K562 (cell line): Measurements from ENCODE around the gene UBE2H. TPM values are rescaled to one million over a fixed set of nuclear protein-coding genes. Genes with fewer than 3 reads are reported as not detected.

Source experiments
- ARID4B ChIP-seq: sonication (generic); formaldehyde crosslinking; IDR thresholded peaks from 2 replicates; pipeline ENCODE4 v1.8.0; 2022; ENCODE audit warnings: mild to moderate bottlenecking, missing genetic modification reagents
- CHD2 ChIP-seq: IDR thresholded peaks from 2 replicates; pipeline ENCODE4 v1.6.1; 2011; ENCODE audit warnings: low read depth, low read length
- FOXK2 ChIP-seq, 2 experiments: fragments of 450-650 bp; IDR thresholded peaks in 1 of 2; conservative IDR thresholded peaks in 1 of 2; 2 replicates each; pipeline ENCODE4 v1.6.1; 2016; ENCODE audit warnings: low read depth in 2 of 2, mild to moderate bottlenecking in 1 of 2
- MAFK ChIP-seq: IDR thresholded peaks from 2 replicates; pipeline ENCODE4 v1.6.1; 2011; ENCODE audit warnings: low read length, improper control_type of control experiment
- MYC ChIP-seq, 2 experiments: fragments of 250-450 bp in 1 of 2; sonication (Bioruptor Pico) in 1 of 2; IDR thresholded peaks; 2 replicates each; pipeline versions ENCODE4 v1.5.1 to v1.6.1; 2012 to 2021; ENCODE audit warnings: low read depth in 2 of 2, borderline replicate concordance in 1 of 2, improper control_type of control experiment in 1 of 2, low read length in 1 of 2, mild to moderate bottlenecking in 1 of 2, moderate library complexity in 1 of 2
- NFRKB ChIP-seq: fragments of 450-650 bp; IDR thresholded peaks from 2 replicates; pipeline ENCODE4 v1.6.1; 2016; ENCODE audit warnings: low read depth
- NFYB ChIP-seq: IDR thresholded peaks from 2 replicates; pipeline ENCODE4 v1.6.1; 2011; ENCODE audit warnings: mild to moderate bottlenecking, moderate library complexity; ENCODE audit not compliant: insufficient read length; ENCODE audit errors: extremely low read depth
- SMAD3 ChIP-seq: fragments of 450-650 bp; formaldehyde crosslinking; conservative IDR thresholded peaks from 2 replicates; pipeline ENCODE4 v1.4.0; 2020; ENCODE audit warnings: mild to moderate bottlenecking
- SMARCE1 ChIP-seq: fragments of 450-650 bp; IDR thresholded peaks from 2 replicates; pipeline ENCODE4 v1.7.1; 2016; ENCODE audit warnings: mild to moderate bottlenecking
- STAG1 ChIP-seq: sonication (generic); formaldehyde crosslinking; IDR thresholded peaks from 2 replicates; pipeline ENCODE4 v1.5.0; 2020; ENCODE audit warnings: missing genetic modification reagents, borderline replicate concordance
- ZBTB40 ChIP-seq, 2 experiments: fragments of 450-650 bp in 1 of 2; sonication (generic) in 1 of 2; formaldehyde crosslinking in 1 of 2; IDR thresholded peaks; 2 replicates each; pipeline versions ENCODE4 v1.7.1 to v1.9.0; 2016 to 2022; ENCODE audit warnings: inconsistent platforms in 1 of 2, mild to moderate bottlenecking in 1 of 2, missing genetic modification reagents in 1 of 2
- ZNF384 ChIP-seq: IDR thresholded peaks from 2 replicates; pipeline ENCODE4 v1.6.1; 2012; ENCODE audit warnings: low read depth, low read length, improper control_type of control experiment
- polyA plus RNA-seq, 8 experiments: library from polyadenylated mRNA; depleted of rRNA in 4 of 8; stranded (reverse) in 5 of 8; unstranded in 3 of 8; fragments of >200 nt; fragmentation: Nextera tagmentation in 2 of 8; fragmentation: Illumina TruSeq in 1 of 8; extraction: Ambion mirVana in 2 of 8; extraction: Trizol in 1 of 8; gene quantifications; 2 replicates each; pipeline versions ENCODE4 v1.2.1 to v1.2.3, GENCODE V29; 2011 to 2014; ENCODE audit warnings: inconsistent platforms in 1 of 8, missing spikeins in 1 of 8
- total RNA-seq, 7 experiments: library from RNA; depleted of rRNA in 6 of 7; stranded (reverse); fragments of >200 nt in 6 of 7; fragmentation: Illumina TruSeq in 2 of 7; extraction: Trizol in 2 of 7; gene quantifications; 2 replicates each; pipeline versions ENCODE4 v1.2.1 to v1.2.3, GENCODE V29; 2011 to 2021; ENCODE audit warnings: low replicate concordance in 1 of 7

The UBE2H gene
- total and polyA plus RNA-seq, 9 of the 15 experiments (the other 6 are each of a cell fraction or from before 2014, with no cell fraction given), result 6.3 to 33.0 (median 13.3) TPM

DNA sequence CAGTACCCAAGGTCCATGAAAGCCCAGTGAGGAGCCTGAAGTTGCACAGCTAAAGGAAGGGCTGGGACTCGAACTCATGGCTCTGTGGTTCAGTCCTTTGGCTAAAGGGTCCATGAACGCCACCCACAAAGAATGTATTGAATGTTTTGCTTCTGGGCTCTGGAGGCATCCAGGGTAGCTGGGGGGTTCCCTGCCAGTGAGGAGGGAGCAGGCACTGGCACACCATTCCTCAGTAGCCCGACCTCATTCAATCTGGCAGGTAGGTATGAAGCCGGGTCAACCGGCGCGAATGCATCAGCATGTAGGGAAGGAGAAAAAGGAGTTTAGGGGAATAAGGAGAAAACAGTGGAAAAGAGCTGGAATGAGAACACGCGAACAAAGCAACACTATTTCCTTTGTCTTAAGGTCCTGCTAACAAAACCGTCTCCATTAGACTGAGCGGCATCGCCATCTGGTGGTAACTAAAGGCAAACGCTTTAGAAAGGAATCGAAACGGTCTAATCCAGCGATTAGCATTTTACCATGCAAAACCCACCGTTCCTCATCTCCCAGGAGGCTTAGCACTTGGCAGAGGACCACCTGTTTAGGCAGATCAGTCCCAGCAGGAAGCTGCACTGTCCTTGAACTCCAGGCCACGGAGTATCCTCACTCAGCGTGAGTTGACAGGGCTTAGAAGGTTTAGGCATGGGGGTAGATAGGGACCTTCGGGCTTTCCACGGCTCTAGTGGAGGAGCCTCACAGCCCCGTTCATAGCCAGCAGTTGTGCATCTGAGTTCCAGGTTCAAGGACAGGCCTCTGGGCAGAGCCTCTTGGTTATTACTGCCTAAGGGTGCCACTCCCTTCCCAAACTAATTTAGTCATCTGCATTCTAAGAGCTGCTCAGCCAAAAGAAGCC is 122.8 kb downstream of the UBE2H start (continued):
- TF ChIP-seq ARID4B (0 out of 2 replicates have a peak, but pooled peaks have one; percentile 50), ZBTB40 (IDR thresholded peaks at IDR 0.05) (no peak), ZBTB40 (CRISPR knock-in tag; IDR thresholded peaks at IDR 0.05) (no peak), NFYB (no peak), STAG1 (CRISPR knock-in tag) (peak; percentile 81), SMAD3 (peak; percentile 76; the same call in 1 of the 2 replicates), MYC (IDR thresholded peaks at IDR 0.05; ENCODE audit: low read depth, low read length) (0 out of 2 replicates have a peak, but pooled peaks have one; percentile 40), MYC (CRISPR knock-in tag; IDR thresholded peaks at IDR 0.05; ENCODE audit: borderline replicate concordance, low read depth) (no peak), CHD2 (no peak), ZNF384 (no peak), SMARCE1 (peak; percentile 63; the same call in 1 of the 2 replicates), FOXK2 (conservative IDR thresholded peaks at IDR 0.05 in 1 of 2, IDR thresholded peaks at IDR 0.05 in 1 of 2; ENCODE audit: low read depth in 2 of 2) (peak in 1 of 2 experiments; percentile 11; a peak in 1 of 4 replicates), NFRKB (0 out of 2 replicates have a peak, but pooled peaks have one; percentile 3), MAFK (0 out of 2 replicates have a peak, but pooled peaks have one; percentile 15)
